Measurements from ENCODE around the gene FAM13A.
"Not testable (repeated sequence)": the region's sequence is repeated elsewhere in the genome, so short reads cannot be mapped to it uniquely, and the experiment has no call there.

The FAM13A gene

DNA sequence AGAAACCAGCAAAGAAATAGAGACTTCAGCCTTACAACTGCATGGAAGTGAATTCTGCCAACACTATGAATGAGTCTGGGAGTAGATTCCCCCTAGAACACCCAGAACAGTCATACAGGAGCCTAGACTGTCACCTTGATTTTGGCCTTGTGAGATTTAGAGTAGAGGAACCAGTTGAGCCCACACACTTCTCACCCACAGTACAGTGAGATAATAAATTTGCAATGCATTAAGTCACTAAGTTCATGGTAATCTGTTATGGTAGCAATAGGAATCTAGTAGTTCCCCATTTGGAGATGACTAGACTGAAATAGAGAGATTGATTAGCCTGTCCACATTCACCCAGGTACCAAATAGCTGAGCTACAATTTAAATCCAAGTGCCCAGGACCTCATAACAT is 59.0 kb downstream of the FAM13A start:
- no peak for DNase-seq

DNA sequence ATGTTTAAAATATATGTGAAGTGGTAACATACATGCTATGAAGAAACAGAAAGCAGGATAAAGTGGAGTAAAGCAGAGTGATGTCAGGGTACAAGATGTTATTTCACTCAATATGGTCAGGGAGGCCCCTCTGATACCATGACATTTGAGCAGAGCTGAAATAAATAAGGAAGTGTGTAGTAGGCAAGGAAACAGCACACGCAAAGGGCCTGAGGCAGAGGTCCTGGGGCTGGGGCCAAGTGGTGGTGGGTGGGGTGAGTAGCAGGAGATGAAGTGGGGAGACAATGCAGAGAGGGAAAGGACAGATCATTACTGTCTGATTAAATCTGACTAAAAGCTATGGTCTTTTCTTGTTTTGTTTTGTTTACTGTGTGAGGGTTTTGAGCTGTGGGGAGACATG is 61.1 kb downstream of the FAM13A start:
- DNase-seq = no peak

DNA sequence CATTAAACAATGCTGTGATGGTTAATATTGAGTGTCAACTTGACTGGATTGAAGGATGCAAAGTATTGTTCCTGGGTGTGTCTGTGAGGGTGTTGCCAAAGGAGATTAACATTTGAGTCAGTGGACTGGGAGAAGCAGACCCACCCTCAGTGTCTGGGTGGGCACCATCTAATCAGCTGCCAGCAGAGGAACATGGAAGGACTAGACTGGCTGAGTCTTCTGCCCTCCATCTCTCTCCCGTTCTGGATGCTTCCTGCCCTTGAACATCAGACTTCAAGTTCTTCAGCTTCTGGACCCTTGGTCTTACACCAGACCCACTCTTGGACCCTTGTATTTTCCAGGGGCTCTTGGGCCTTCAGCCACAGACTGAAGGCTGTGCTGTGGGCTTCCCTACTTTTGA is 61.7 kb downstream of the FAM13A start:
- DNase-seq = not testable (repeated sequence)

DNA sequence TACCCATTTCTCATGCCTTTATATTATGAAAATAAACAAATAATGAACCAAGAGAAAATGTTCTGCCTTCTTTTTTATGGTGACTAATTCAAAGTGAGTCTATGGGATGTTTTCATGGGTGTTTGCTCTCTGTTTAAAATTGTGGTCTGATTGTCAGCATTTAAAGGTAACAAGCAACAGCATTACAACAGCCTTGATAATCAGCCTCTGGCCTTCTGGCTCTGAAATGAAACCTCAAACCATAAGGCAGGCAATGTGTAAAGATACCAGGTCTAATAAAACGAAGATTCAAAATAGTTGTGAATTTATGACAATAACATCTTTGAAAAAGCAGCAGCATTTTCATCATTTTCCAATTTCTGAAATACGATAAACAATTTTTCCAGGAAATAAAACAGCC is 63.7 kb downstream of the FAM13A start:
- DNase-seq = no peak

DNA sequence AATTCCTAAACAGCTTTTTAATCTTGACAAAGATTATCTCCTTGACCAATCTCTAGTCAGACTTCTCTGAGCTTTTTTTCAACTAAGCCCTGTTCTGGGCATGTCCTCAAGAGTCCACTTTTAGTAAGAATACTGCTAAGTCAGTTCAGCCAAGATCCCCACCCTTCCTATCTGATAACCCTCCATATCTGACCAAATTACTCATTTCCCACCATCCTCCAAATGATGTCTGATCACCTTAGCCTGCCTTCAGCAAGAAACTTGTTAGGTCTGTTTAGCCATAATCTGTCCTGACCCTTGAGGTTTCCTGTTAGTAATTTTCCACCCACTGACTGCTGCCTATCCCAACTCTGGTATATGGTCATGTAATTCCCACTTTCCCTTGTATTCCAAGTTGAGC is 65.2 kb downstream of the FAM13A start:
- DNase-seq = no peak

DNA sequence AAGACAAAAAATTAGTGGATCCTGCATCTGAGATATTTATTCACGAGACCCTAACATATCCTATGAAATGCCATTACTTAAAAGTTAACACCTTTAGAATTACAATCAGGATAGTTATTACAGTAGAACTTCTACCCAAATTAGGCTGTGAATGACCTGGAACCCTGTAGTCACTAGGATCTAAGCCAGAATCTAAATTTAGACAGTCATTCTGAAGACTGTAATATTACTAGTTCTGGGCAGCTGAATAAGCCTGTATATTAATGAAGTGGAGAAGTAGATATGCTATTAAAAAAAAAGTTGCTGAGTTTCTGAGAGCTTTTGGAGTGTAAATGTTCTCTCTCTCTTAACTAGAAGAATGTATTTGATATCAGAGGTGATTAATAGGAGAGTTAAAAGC is 67.0 kb downstream of the FAM13A start:
- no peak for DNase-seq

DNA sequence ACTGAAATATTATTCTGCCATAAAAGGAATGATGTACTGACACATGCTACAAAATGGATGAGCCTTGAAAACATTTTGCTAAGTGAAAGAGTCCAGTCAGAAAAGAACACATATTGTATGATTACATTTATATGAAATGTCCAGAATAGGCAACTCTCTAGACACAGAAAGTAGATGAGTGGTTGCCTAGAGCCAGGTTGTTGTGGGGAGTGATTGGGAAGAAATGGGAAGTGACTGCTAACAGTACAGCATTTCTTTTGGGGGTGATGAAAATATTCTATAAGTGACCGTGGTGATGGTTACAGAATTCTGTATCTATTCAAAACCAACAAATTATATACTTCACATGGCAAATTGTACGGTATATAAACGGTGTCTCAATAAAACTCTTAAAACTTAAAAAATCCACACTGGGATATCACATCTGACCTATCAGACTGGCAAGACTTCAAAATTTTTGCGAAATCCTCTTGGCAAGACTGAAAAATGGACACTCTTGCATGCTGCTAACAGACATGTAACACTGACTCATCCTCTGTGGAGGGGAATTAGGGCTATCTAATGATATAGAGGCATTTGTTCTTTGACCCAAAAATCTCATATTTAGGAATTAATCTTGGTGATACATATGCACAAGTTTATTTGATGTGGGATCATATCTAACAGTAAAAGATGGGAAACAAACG is 71.8 kb downstream of the FAM13A start:
- no peak for DNase-seq

DNA sequence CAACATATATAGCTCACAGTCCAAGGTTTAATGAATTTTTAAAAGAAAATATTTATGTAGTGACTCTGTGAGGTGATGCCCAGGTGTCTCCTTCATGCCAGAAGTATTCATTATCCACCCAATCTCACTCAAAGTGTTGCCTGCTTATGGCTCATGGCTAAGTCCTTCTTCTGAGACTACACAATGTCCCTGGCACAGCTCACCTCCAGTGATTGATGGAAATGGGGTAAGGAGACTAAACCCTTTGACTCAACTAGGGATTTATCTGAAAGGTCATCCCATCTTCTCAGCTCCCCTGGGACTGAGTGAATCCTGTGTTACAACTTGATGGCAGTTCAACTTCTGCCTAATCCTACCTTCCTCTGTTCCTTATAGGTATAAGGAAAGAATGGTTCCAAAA is 74.2 kb downstream of the FAM13A start:
- DNase-seq = no peak

DNA sequence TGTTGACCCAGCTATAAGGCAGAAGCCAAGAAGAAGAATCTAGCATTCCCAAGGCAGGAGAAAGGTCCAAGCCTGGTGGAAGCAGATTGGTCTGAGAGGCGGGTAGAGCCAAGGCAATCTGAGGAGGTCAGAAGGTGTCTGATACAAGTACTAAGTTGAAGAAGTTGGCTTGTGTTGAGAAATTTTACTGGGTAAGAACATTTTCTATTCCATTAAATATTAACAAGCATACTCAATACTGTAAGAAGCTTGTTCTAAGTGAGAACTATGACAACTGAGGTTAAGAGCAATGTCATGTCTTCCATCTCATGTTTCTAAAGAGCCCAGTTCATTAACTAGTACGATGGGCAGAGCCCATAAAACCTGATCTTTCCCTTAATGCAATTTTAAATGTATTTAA is 75.0 kb downstream of the FAM13A start:
- DNase-seq = no peak

DNA sequence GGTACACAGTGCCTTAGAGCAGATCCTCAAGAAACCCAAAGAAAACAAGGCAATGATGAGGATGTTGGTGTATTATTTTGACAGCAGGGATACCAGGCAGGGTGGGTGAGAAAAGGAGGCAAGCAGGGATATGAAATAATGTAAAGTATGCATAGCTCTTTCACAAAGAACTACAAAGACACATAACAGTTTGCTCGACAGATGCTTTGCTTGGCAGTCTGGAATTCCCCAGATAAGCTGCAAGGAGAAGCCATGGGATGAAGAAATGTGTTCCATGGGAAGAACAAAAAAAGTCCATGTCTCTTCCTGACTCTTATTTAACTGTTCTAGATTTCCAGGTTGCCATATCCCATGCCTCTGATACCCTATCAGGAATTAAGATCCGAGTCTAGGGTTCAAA is 75.4 kb downstream of the FAM13A start:
- DNase-seq = no peak

DNA sequence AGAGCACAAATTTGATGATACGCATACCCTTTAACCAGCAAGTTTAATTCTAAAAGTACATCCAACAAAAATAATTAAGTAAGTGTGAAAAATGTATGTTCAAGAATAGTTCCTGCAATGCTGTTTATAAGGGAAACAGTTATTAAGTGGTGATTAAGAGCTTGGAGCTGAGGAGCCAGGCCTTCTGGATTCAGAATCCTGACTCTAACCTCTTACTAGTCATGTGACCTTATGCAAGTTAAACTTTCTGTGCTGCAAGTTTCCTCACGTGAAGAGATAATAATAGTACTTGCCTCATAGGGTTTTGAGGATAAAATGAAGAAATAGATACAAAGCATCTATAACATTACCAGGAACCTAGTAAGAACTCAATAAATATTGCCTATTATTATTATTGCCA is 77.7 kb downstream of the FAM13A start:
- DNase-seq = no peak

DNA sequence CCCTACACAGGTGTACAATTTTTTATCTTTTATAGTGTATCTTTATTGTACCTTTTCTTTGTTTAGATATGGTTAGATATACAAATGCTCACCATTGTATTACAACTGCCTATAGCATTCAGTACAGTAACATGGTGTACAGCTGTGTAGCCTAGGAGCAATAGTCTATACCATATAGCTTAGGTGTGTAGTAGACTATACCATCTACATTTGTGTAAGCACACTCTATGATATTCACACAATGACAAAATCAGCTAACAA is 80.3 kb downstream of the FAM13A start:
- DNase-seq = no peak

DNA sequence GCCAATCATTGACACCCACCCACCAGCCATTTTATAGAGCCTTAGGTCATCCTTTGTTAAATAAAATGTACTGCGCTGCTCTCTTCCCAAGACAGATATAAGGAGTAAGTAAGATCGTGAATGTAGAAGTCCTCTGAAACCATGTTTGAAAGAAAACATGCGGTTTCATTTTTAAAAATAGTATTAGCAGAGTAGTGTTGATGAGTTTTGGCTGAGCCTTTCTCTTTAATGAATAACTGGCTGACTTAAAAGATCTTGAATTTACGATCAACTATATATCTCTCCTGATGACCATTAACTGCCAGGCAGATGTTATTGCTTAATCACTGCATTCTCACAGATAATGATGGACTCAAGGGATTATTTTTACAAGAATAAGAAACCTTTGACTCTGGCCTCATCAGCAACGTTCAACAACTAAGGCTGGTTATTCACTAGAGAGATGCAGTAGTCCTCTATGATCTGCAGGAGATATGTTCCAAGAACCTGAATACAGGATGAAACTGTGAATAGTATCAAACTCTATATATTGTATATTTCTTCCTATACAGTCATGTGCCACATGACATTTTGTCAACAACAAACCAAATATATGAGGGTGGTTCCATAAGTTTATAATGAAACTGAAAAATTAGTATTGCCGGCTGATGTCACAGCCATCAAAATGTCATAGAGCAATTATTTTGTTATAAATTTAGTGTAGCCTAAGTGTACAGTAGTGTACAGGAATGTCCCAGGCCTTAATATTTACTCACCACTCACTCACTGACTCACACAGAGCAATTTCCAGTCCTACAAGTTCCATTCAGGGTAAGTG is 80.8 kb downstream of the FAM13A start:
- DNase-seq = no peak

DNA sequence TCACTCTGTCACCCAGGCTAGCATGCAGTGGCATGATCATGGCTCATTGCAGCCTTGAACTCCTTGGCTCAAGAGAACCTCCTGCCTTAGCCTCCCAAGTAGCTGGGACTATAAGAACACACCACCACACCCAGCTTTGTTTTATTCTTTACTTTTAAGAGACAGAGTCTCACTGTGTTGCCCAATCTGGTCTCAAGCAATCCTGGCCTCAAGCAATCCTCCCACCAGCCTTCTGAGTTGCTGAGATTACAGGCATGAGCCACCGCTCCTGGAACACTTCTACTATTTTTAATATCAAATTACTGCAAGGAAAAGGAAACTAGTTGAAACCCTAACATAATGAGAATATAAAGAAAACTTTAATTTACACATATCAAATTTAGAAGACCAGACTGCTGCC is 85.4 kb downstream of the FAM13A start:
- no peak for DNase-seq

DNA sequence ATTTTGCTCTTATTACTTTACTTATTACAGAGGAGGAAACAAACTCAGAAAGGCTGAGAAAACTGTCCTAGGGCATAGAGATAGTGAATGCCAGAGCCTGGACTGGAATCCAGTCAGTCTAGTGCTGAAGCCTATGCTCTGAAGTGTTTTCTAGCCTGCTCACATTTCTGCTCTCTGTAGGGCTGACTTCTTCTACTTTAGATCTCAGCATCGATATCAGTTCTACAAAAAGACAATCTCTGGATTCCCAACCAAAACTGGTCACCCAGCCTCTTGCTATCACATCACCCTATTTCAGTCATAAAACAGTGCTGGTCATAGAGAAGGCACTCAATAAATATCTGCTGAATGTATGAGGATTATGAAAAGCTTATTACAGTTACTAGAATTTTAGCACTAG is 87.2 kb downstream of the FAM13A start:
- no peak for DNase-seq

DNA sequence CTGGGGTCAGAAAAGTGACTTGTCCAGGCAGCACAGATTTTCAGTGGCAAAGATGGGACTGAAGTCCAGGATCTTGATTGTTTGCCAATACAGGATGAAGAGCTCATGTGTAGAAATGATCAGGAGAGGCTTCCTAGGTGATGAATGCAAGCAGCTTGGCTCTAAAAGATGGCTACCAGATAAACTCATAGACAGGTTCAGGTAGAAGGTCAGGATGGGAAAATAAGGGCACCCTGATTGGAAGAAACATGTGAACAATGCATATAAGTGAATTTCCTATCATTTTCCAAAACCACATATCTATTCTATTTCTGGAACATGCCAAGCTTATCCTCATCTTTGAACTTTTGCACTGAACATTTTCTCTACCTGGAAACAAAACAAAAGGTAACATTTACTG is 87.7 kb downstream of the FAM13A start:
- DNase-seq = no peak

DNA sequence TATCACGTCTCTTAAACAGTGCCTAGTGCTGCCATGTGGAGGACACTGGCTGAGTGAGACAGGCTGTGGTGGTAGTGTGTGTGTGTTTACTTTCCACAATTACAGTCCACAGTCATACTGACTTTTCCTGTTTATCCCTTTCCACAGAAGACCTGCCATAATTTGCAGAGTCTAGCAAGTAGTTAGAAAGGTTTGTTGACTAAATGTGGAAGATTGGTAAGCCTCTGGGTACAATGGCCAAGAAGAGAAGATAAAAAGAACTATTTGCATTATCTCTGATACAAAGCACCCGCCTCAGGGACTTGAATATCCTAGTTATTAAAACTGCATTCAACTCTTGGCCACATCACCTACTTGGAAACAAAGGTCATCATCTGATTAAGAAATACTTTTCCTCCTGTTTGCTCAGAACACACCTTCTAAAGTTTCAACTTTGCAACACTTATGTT is 89.1 kb downstream of the FAM13A start:
- no peak for DNase-seq

DNA sequence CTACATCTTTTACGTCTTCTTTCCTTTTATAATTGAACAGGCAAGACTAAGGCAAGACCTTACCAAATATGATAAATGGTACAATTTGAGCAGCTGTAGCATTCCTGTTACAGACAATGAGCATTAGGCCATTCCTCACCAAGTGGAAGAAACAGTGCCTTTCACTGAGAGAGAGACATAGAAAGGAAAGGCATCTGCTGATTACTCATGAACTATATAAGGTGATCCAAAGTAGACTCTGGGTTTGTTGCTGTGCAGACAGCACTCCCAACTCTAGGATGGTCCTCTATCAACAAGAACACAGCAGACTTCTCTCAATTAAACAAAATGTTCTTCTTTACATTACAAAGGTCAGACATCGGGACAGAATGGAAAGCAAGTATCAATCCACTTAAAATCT is 91.9 kb downstream of the FAM13A start:
- DNase-seq = no peak

DNA sequence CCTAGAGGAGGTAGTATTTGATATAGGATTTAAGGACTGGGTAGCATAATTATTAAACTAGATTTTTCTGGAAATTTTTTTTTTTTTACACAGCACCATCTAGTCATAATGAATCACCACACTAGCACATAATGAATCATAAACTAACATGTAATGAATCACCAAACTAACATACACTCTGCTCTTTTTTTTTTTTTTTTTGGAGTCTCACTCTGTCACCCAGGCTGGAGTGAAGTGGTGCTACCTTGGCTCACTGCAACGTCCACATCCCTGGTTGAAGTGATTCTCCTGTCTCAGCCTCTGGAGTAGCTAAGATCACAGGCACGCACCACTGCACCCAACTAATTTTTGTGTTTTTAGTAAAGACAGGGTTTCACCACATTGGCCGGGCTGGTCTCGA is 92.5 kb downstream of the FAM13A start:
- peak; percentile 10 for DNase-seq

DNA sequence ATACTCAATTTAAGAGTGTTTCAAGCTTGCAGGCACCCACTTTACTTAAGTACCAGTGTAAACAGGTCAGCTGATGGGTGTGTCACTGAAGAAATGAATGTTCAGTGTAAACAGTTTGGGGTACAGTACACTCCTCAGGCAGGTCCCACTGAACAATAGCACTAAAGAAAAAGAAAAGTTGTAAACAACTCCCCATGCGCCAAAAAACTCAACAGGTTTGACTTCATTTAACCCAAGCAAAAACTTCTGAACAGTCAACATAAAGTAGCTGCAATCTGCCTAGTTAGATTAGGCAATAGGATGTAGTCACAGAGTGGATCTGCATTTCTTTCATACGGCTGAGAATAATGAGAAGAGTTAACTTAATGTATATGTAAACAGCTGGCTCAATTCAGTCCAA is 93.2 kb downstream of the FAM13A start:
- no peak for DNase-seq

DNA sequence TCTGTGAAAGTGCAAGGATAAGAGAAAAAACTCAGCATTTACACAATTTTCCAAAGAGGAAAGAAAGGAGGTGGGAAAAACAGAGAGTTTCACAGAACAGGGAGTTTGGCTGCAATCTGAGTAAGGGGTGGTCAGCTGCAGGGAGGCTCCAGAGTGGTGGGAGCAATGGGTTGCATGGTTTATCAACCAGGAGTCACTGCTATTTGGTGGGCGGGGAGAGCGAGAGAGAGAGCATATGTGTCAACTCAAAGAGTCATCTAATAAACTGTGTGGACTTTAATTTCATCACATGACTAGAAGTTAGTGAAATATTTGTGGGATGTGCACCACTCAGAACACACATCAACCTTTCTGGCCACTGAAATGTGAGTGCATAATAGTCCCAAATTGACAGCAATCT is 94.6 kb downstream of the FAM13A start:
- DNase-seq = no peak

DNA sequence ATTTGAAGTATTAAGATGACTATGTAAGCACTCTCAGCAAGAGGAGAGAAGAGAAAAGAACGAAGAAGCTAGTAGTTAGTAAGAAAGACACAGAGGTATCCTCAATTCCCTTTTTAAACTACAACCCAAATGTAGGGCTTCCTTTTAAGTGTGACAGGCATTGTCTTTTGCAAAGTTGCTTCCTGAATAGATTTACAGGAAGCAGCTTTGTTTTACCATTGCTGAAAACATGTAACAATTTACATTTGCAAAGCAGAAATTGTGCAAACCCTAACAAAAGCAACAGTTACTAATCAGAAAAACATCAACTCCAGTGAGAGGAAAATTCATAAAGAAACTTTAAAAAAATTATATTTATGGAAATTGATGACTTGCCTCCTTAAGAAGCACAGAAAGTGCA is 96.4 kb downstream of the FAM13A start:
- DNase-seq = no peak

DNA sequence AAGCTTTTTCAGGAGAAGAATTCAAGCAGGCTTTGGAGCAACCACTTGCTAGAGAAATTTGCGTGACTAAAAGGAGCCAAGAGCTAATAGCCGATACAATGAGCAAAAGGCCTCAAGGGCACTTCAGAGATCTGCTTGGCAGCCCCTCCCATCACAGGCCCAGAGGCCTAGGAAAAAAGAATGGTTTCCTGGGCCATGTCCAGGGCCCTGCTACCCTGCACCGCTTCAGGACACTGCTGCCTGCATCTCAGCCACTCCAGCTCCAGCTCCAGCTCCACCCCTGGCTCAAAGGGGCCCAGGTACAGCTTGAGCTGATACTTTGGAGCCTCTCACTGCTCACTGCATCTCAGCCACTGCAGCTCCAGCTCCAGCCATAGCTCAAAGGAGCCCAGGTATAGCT is 98.9 kb downstream of the FAM13A start:
- no peak for DNase-seq

DNA sequence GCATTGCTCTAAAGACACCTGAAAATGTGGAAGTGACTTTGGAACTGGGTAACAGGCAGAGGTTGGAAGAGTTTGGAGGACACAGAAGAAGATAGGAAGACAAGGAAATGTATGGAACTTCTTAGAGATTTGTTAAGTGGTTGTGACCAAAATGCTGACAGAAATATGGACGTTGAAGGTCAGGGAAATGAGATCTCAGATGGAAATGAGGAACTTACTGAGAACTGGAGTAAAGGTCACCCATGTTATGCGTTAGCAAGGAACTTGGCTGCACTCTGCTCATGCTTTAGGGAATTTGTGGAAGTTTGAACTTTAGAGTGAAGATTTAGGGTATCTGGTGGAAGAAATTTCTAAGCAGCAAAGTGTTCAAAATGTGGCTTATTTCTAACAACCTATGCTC is 99.4 kb downstream of the FAM13A start:
- no peak for DNase-seq
